HepG2 (cell line): Measurements from ENCODE around the gene PFN1. TPM values are rescaled to one million over a fixed set of nuclear protein-coding genes. Genes with fewer than 3 reads are reported as not detected.

ENCODE experiments used
- AGO2 ChIP-seq: fragments of 200-400 bp; formaldehyde crosslinking; optimal IDR thresholded peaks from 2 replicates; pipeline ENCODE3; 2017; ENCODE audit warnings: mild to moderate bottlenecking, low read depth, low read length, moderate library complexity
- CEBPB ChIP-seq: IDR thresholded peaks from 2 replicates; pipeline ENCODE4 v1.6.1; 2011; ENCODE audit warnings: low read depth, low read length, improper control_type of control experiment, borderline replicate concordance
- FOSL1 ChIP-seq: sonication (generic); formaldehyde crosslinking; IDR thresholded peaks from 2 replicates; pipeline ENCODE4 v1.9.0; 2021; ENCODE audit warnings: missing genetic modification reagents, borderline replicate concordance
- FOXO4 ChIP-seq: sonication (generic); formaldehyde crosslinking; conservative IDR thresholded peaks from 2 replicates; pipeline ENCODE4 v1.8.1; 2023; ENCODE audit warnings: missing genetic modification reagents
- HNRNPLL ChIP-seq: fragments of 200-400 bp; formaldehyde crosslinking; IDR thresholded peaks from 2 replicates; pipeline ENCODE4 v1.6.1; 2017; ENCODE audit warnings: mild to moderate bottlenecking, low read depth, low read length; ENCODE audit not compliant: poor library complexity, severe bottlenecking
- HOMEZ ChIP-seq: IDR thresholded peaks from 2 replicates; pipeline ENCODE4 v1.6.1; 2016; ENCODE audit warnings: low read depth
- NR2F6 ChIP-seq, 2 experiments: IDR thresholded peaks; 2 replicates each; pipeline ENCODE4 v1.6.1; 2016; ENCODE audit warnings: antibody characterized with exemption in 1 of 2, mild to moderate bottlenecking in 1 of 2
- PCBP1 ChIP-seq: fragments of 200-400 bp; formaldehyde crosslinking; IDR thresholded peaks from 2 replicates; pipeline ENCODE4 v1.6.1; 2017; ENCODE audit warnings: mild to moderate bottlenecking, low read depth, low read length, borderline replicate concordance
- POLR2AphosphoS2 ChIP-seq: IDR thresholded peaks from 2 replicates; pipeline ENCODE4 v1.6.1; 2011; ENCODE audit warnings: low read depth, low read length, improper control_type of control experiment
- RBM39 ChIP-seq: fragments of 200-400 bp; formaldehyde crosslinking; IDR thresholded peaks from one replicate; pipeline ENCODE4 v1.6.1; 2018; ENCODE audit warnings: antibody characterized with exemption, mild to moderate bottlenecking, low read depth, low read length; ENCODE audit not compliant: poor library complexity, severe bottlenecking
- REPIN1 ChIP-seq: sonication (generic); formaldehyde crosslinking; IDR thresholded peaks from 2 replicates; pipeline ENCODE4 v1.8.0; 2022; ENCODE audit warnings: missing genetic modification reagents, low read depth, mild to moderate bottlenecking, borderline replicate concordance
- RORA ChIP-seq: sonication (generic); formaldehyde crosslinking; IDR thresholded peaks from 2 replicates; pipeline ENCODE4 v1.5.0; 2020; ENCODE audit warnings: mild to moderate bottlenecking, missing genetic modification reagents, moderate library complexity
- TBP ChIP-seq: sonication (generic); formaldehyde crosslinking; IDR thresholded peaks from 2 replicates; pipeline ENCODE4 v1.5.0; 2020; ENCODE audit warnings: missing genetic modification reagents
- TP53 ChIP-seq: sonication (generic); formaldehyde crosslinking; conservative IDR thresholded peaks from 2 replicates; pipeline ENCODE4 v1.4.0; 2020; ENCODE audit warnings: missing genetic modification reagents
- ZBTB7B ChIP-seq: sonication (generic); formaldehyde crosslinking; IDR thresholded peaks from 2 replicates; pipeline ENCODE4 v1.4.0; 2020; ENCODE audit warnings: missing genetic modification reagents
- ZKSCAN8 ChIP-seq: IDR thresholded peaks from 2 replicates; pipeline ENCODE4 v1.6.1; 2016; ENCODE audit warnings: borderline replicate concordance, missing genetic modification reagents, missing compliant biosample characterization
- ZNF260 ChIP-seq: sonication (generic); formaldehyde crosslinking; IDR thresholded peaks from 2 replicates; pipeline ENCODE4 v1.4.0; 2020; ENCODE audit warnings: missing genetic modification reagents, low read depth, mild to moderate bottlenecking, borderline replicate concordance
- ZNF670 ChIP-seq: sonication (generic); formaldehyde crosslinking; IDR thresholded peaks from 2 replicates; pipeline ENCODE4 v1.8.0; 2022; ENCODE audit warnings: mild to moderate bottlenecking, missing genetic modification reagents, borderline replicate concordance
- ZNF678 ChIP-seq: sonication (generic); formaldehyde crosslinking; IDR thresholded peaks from 2 replicates; pipeline ENCODE4 v1.4.0; 2020; ENCODE audit warnings: mild to moderate bottlenecking, missing genetic modification reagents
- ZNF746 ChIP-seq: sonication (generic); formaldehyde crosslinking; IDR thresholded peaks from 2 replicates; pipeline ENCODE4 v1.8.0; 2022; ENCODE audit warnings: mild to moderate bottlenecking, missing genetic modification reagents
- ZNF879 ChIP-seq: sonication (generic); formaldehyde crosslinking; IDR thresholded peaks from 2 replicates; pipeline ENCODE4 v1.8.1; 2023; ENCODE audit warnings: missing genetic modification reagents
- ZSCAN20 ChIP-seq: sonication (generic); formaldehyde crosslinking; IDR thresholded peaks from 2 replicates; pipeline ENCODE4 v1.4.0; 2020; ENCODE audit warnings: missing genetic modification reagents, mild to moderate bottlenecking, borderline replicate concordance
- polyA plus RNA-seq, 8 experiments: library from polyadenylated mRNA; depleted of rRNA in 3 of 8; stranded (reverse) in 7 of 8; unstranded in 1 of 8; fragments of >200 nt; fragmentation: Illumina TruSeq in 4 of 8; extraction: Trizol in 4 of 8; gene quantifications; 2 replicates each; pipeline versions ENCODE4 v1.2.1 to v1.2.3, GENCODE V29; 2011 to 2016; ENCODE audit warnings: low read depth in 4 of 8, missing spikeins in 1 of 8, mixed read lengths in 1 of 8; ENCODE audit not compliant: insufficient read depth in 1 of 8
- total RNA-seq, 5 experiments: library from RNA; depleted of rRNA; stranded (reverse); fragments of >200 nt; fragmentation: Illumina TruSeq; extraction: Trizol; gene quantifications; 2 replicates each; pipeline ENCODE4 v1.2.3, GENCODE V29; 2016; ENCODE audit warnings: low read depth in 1 of 5
- TF ChIP-seq, protein P1 (sequence below): sonication (generic); formaldehyde crosslinking; IDR thresholded peaks from 2 replicates; pipeline ENCODE4 v1.8.0; 2022; ENCODE audit warnings: missing genetic modification reagents, mild to moderate bottlenecking, borderline replicate concordance
- TF ChIP-seq, protein P2 (sequence below): sonication (generic); formaldehyde crosslinking; IDR thresholded peaks from 2 replicates; pipeline ENCODE4 v1.5.0; 2020; ENCODE audit warnings: missing genetic modification reagents
- TF ChIP-seq, protein P3 (sequence below): sonication (generic); formaldehyde crosslinking; IDR thresholded peaks from 2 replicates; pipeline ENCODE4 v1.8.0; 2022; ENCODE audit warnings: missing genetic modification reagents, mild to moderate bottlenecking, inconsistent platforms, borderline replicate concordance

PFN1 gene
- total and polyA plus RNA-seq, 2 of the 13 experiments (the other 11 are each of a cell fraction or from before 2014, with no cell fraction given) = 494 to 613 TPM

- TF ChIP-seq, protein P1, sequence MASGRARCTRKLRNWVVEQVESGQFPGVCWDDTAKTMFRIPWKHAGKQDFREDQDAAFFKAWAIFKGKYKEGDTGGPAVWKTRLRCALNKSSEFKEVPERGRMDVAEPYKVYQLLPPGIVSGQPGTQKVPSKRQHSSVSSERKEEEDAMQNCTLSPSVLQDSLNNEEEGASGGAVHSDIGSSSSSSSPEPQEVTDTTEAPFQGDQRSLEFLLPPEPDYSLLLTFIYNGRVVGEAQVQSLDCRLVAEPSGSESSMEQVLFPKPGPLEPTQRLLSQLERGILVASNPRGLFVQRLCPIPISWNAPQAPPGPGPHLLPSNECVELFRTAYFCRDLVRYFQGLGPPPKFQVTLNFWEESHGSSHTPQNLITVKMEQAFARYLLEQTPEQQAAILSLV (CRISPR knock-in tag) = no peak
- TF ChIP-seq ZNF746 (CRISPR knock-in tag) = 0 out of 2 replicates have a peak, but pooled peaks have one; percentile 0
- TF ChIP-seq TBP = no peak
- TF ChIP-seq ZNF260 (CRISPR knock-in tag) = no peak
- no peak for TF ChIP-seq POLR2AphosphoS2
- peak; percentile 45; the same call in 1 of the 2 replicates for TF ChIP-seq ZSCAN20
- no peak for TF ChIP-seq ZBTB7B (CRISPR knock-in tag)
- no peak for TF ChIP-seq FOSL1 (CRISPR knock-in tag)
- peak; percentile 24 for TF ChIP-seq RBM39
- no peak for TF ChIP-seq REPIN1 (CRISPR knock-in tag)
- TF ChIP-seq ZNF879 (CRISPR knock-in tag) = no peak
- TF ChIP-seq, protein P2, sequence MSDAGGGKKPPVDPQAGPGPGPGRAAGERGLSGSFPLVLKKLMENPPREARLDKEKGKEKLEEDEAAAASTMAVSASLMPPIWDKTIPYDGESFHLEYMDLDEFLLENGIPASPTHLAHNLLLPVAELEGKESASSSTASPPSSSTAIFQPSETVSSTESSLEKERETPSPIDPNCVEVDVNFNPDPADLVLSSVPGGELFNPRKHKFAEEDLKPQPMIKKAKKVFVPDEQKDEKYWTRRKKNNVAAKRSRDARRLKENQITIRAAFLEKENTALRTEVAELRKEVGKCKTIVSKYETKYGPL (CRISPR knock-in tag) = no peak
- peak; percentile 15; the same call in 1 of the 2 replicates for TF ChIP-seq HOMEZ
- TF ChIP-seq ZNF670 = 0 out of 2 replicates have a peak, but pooled peaks have one; percentile 43
- TF ChIP-seq PCBP1 = 0 out of 2 replicates have a peak, but pooled peaks have one; percentile 51
- 0 out of 2 replicates have a peak, but pooled peaks have one; percentile 34 for TF ChIP-seq ZNF678 (CRISPR knock-in tag)
- TF ChIP-seq AGO2 = peak; percentile 83
- TF ChIP-seq HNRNPLL = no peak
- no peak for TF ChIP-seq ZKSCAN8 (CRISPR knock-in tag)
- TF ChIP-seq, protein P3, sequence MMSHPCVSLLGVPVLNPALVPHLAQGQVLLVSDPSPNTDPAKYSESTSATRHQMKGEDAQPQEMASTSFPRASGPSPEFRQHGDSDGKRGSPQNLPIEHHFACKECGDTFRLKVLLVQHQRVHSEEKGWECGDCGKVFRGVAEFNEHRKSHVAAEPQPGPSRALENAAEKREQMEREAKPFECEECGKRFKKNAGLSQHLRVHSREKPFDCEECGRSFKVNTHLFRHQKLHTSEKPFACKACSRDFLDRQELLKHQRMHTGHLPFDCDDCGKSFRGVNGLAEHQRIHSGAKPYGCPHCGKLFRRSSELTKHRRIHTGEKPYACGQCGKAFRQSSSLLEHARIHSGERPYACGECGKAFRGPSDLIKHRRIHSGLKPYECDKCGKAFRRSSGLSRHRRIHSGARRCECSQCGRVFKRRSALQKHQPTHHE (CRISPR knock-in tag) = no peak
- TF ChIP-seq TP53 (CRISPR knock-in tag) = 0 out of 2 replicates have a peak, but pooled peaks have one; percentile 75
- no peak for TF ChIP-seq NR2F6 (IDR thresholded peaks at IDR 0.05)
- TF ChIP-seq NR2F6 (CRISPR knock-in tag; IDR thresholded peaks at IDR 0.05) = no peak
- TF ChIP-seq FOXO4 (CRISPR knock-in tag) = no peak
- TF ChIP-seq RORA (CRISPR knock-in tag) = no peak
- peak; percentile 68; the same call in 1 of the 2 replicates for TF ChIP-seq CEBPB
Observed at GRCh38 chr17:4939546-4939795, 8.9 kb downstream of the PFN1 start (continued).
